Hepatocyte (in vitro differentiated cells): ENCODE data around the gene BCL11A.

Source experiments
- CTCF ChIP-seq: fragments of 200-600 bp; sonication (generic); IDR thresholded peaks from 2 replicates; pipeline ENCODE4 v1.5.1; 2016; ENCODE audit warnings: antibody characterized with exemption, mild to moderate bottlenecking; ENCODE audit not compliant: poor library complexity
- EZH2 ChIP-seq: fragments of 200-600 bp; sonication (generic); IDR thresholded peaks from 2 replicates; pipeline ENCODE4 v1.6.1; 2016; ENCODE audit warnings: antibody characterized with exemption, mild to moderate bottlenecking, borderline replicate concordance

- TF ChIP-seq EZH2 (no peak), CTCF (no peak)
Observed at GRCh38 chr2:60521626-60522025, 31.8 kb downstream of the BCL11A start.
